ENCODE results near the gene DENND4A. TPM values are rescaled to one million over a fixed set of nuclear protein-coding genes. Genes with fewer than 3 reads are reported as not detected.

DENND4A gene
- total and polyA plus RNA-seq, 3 donors from 2014 or later = 16.5 to 65.7 (median 63.4) TPM

GRCh38 chr15:65827065-65827464 is 35.0 kb upstream of the DENND4A start:
- intact Hi-C loops (cut with DNase I; ENCODE audit: low total_unique reads) = no loop called here
- no peak overlapping the region for H3K27ac ChIP-seq
- H3K27me3 ChIP-seq = no peaks in the 10 kb centered on the region
- TF ChIP-seq CTCF (IDR thresholded peaks at IDR 0.05) (no peak), POLR2A (IDR thresholded peaks at IDR 0.05) (no peak)
- H3K4me3 ChIP-seq = no peak overlapping the region
- no peaks in the 10 kb centered on the region for H3K4me1 ChIP-seq
- no peak for DNase-seq
- H3K36me3 ChIP-seq (ENCODE audit: low read depth, missing control alignments) = no peaks in the 10 kb centered on the region
- 83 to 95% methylated on average over 3 of the region's 3 CpGs for WGBS, 2 donors
- H3K9me3 ChIP-seq = no peaks in the 10 kb centered on the region

- Histone ChIP-seq H3K27me3 (no peaks in the 10 kb centered on the region), H3K4me1 (no peaks in the 10 kb centered on the region), H3K4me3 (no peak overlapping the region), H3K27ac (no peak overlapping the region), H3K36me3 (ENCODE audit: low read depth, missing control alignments) (no peaks in the 10 kb centered on the region), H3K9me3 (no peaks in the 10 kb centered on the region)
- WGBS, 2 donors = 68 to 81% methylated on average over 5 of the region's 5 CpGs
- intact Hi-C loops (cut with DNase I; ENCODE audit: low total_unique reads) = no loop called here
- DNase-seq = no peak
- TF ChIP-seq CTCF (IDR thresholded peaks at IDR 0.05) (no peak), POLR2A (IDR thresholded peaks at IDR 0.05) (no peak)
These were observed 33.0 kb upstream of the DENND4A start for GRCh38 chr15:65824941-65825544.

GRCh38 chr15:65824031-65824743 is 32.1 kb upstream of the DENND4A start:
- H3K27me3 ChIP-seq = no peaks in the 10 kb centered on the region
- no peak overlapping the region for H3K4me3 ChIP-seq
- peak; percentile 71 for DNase-seq
- intact Hi-C loops (cut with DNase I; ENCODE audit: low total_unique reads) = no loop called here
- H3K27ac ChIP-seq = no peak overlapping the region
- 70 to 75% methylated on average over 7 of the region's 7 CpGs for WGBS, 2 donors
- H3K36me3 ChIP-seq (ENCODE audit: low read depth, missing control alignments) = no peaks in the 10 kb centered on the region
- peak in 2 of 3 experiments; percentile 51 to 54 for TF ChIP-seq CTCF (IDR thresholded peaks at IDR 0.05)
- no peak for TF ChIP-seq POLR2A (IDR thresholded peaks at IDR 0.05)
- no peaks in the 10 kb centered on the region for H3K9me3 ChIP-seq
- no peaks in the 10 kb centered on the region for H3K4me1 ChIP-seq

- H3K9me3 ChIP-seq = no peaks in the 10 kb centered on the region
- no peak overlapping the region for H3K27ac ChIP-seq
- 70 to 84% methylated on average over 3 of the region's 3 CpGs for WGBS, 2 donors
- H3K27me3 ChIP-seq = no peaks in the 10 kb centered on the region
- intact Hi-C loops (cut with DNase I; ENCODE audit: low total_unique reads) = no loop called here
- H3K36me3 ChIP-seq (ENCODE audit: low read depth, missing control alignments) = no peaks in the 10 kb centered on the region
- no peaks in the 10 kb centered on the region for H3K4me1 ChIP-seq
- H3K4me3 ChIP-seq = no peak overlapping the region
- no peak for TF ChIP-seq POLR2A (IDR thresholded peaks at IDR 0.05)
- TF ChIP-seq CTCF (IDR thresholded peaks at IDR 0.05) = no peak
- DNase-seq = no peak
These were observed 30.2 kb upstream of the DENND4A start for GRCh38 chr15:65822316-65822715.

GRCh38 chr15:65821070-65821469 is 29.0 kb upstream of the DENND4A start:
- no peaks in the 10 kb centered on the region for H3K9me3 ChIP-seq
- intact Hi-C loops (cut with DNase I; ENCODE audit: low total_unique reads) = no loop called here

More at GRCh38 chr15:65821070-65821469, 29.0 kb upstream of the DENND4A start:
- Histone ChIP-seq H3K4me1 (no peaks in the 10 kb centered on the region), H3K4me3 (no peak overlapping the region), H3K27me3 (no peaks in the 10 kb centered on the region), H3K27ac (no peak overlapping the region), H3K36me3 (ENCODE audit: low read depth, missing control alignments) (no peaks in the 10 kb centered on the region)
- DNase-seq = no peak
- TF ChIP-seq CTCF (IDR thresholded peaks at IDR 0.05) (no peak), POLR2A (IDR thresholded peaks at IDR 0.05) (no peak)
